Gastroesophageal sphincter (tissue), 3 donors: ENCODE results near the gene ZFYVE26.

ENCODE experiments used
- CTCF ChIP-seq, 4 experiments: fragments of 200-600 bp in 2 of 4; fragments of 450-650 bp in 2 of 4; sonication (generic) in 1 of 4; IDR thresholded peaks; one replicate each; pipeline ENCODE4 v1.5.1; 2017 to 2019; ENCODE audit warnings: antibody characterized with exemption in 4 of 4, mild to moderate bottlenecking in 2 of 4, moderate library complexity in 2 of 4
- EP300 ChIP-seq: sonication (generic); formaldehyde crosslinking; IDR thresholded peaks from one replicate; pipeline ENCODE4 v1.6.1; 2017; ENCODE audit warnings: antibody characterized with exemption, mild to moderate bottlenecking
- POLR2AphosphoS5 ChIP-seq: sonication (generic); formaldehyde crosslinking; IDR thresholded peaks from one replicate; pipeline ENCODE4 v1.6.1; 2017; ENCODE audit warnings: antibody characterized with exemption

DNA sequence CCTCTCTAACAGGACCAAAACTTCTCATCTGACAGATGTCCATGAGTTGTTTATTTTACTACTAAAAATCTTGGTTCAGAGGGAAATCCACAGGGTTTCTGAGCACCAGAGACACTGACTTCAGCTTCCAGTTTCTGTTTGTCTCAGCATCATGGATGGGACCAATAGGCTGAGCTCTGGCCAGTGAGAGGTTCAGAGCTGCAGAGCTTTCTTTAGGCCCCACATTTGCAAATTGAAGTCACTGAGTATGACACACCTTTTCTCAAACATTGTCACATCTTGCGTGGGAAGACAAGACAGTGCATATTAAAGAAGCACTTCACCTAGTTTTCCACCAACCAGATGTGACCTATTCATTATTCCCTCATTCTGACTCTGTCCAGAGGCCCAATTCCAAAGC lies 69.5 kb downstream of the ZFYVE26 start:
- TF ChIP-seq CTCF (IDR thresholded peaks at IDR 0.05) (no peak), POLR2AphosphoS5 (no peak), EP300 (no peak)
